Kidney (tissue), 14 donors: ENCODE data around the gene METRN. TPM values are rescaled to one million over a fixed set of nuclear protein-coding genes. Genes with fewer than 3 reads are reported as not detected.

Experiments used
- DNase-seq, 5 donors: peaks; one replicate each; pipeline ENCODE4 v3.0.0-alpha.2; 2013 to 2020
- FAIRE-seq: peaks from 2 replicates; lab custom pipeline; 2012; peaks lifted over from hg19 to GRCh38; lab: Jason Lieb, UNC
- H3K27ac ChIP-seq, 2 donors: one replicate each; pipeline ENCODE4 v1.7.0; 2013; ENCODE audit warnings: low read depth in 2 of 2, low read length in 2 of 2, inconsistent platforms in 1 of 2
- H3K27me3 ChIP-seq: one replicate; pipeline ENCODE4 v1.7.1; 2013; ENCODE audit warnings: low read length, inconsistent platforms; ENCODE audit not compliant: control insufficient read depth, insufficient read depth
- H3K36me3 ChIP-seq, 3 donors: one replicate each; pipeline versions ENCODE4 v1.7.0 to v1.7.1; 2013; ENCODE audit warnings: low read length in 3 of 3, control low read depth in 1 of 3, inconsistent platforms in 1 of 3; ENCODE audit not compliant: insufficient read depth in 3 of 3, control insufficient read depth in 2 of 3
- H3K4me1 ChIP-seq, 3 donors: one replicate each; pipeline versions ENCODE4 v1.7.0 to v1.7.1; 2013; ENCODE audit warnings: low read length in 3 of 3, inconsistent platforms in 1 of 3, low read depth in 1 of 3; ENCODE audit not compliant: control insufficient read depth in 2 of 3, insufficient read depth in 2 of 3
- H3K4me3 ChIP-seq, 3 donors: one replicate each; pipeline versions ENCODE4 v1.7.0 to v1.8.1; 2013; ENCODE audit warnings: low read length in 3 of 3, control low read depth in 1 of 3, inconsistent platforms in 1 of 3
- H3K9ac ChIP-seq, 3 donors: one replicate each; pipeline versions ENCODE4 v1.7.0 to v1.7.1; 2013; ENCODE audit warnings: low read length in 3 of 3, control low read depth in 1 of 3, inconsistent platforms in 1 of 3
- H3K9me3 ChIP-seq, 3 donors: one replicate each; pipeline versions ENCODE4 v1.7.0 to v1.7.1; 2013; ENCODE audit warnings: low read length in 3 of 3, control low read depth in 1 of 3, inconsistent platforms in 1 of 3; ENCODE audit not compliant: control insufficient read depth in 2 of 3, insufficient read depth in 1 of 3
- CTCF ChIP-seq: IDR thresholded peaks from 3 replicates; pipeline ENCODE4 v1.5.1; 2012; ENCODE audit warnings: mild to moderate bottlenecking, moderate library complexity, borderline replicate concordance; ENCODE audit not compliant: insufficient read depth; ENCODE audit errors: extremely low read depth
- intact Hi-C: fragments of 100-400 bp; cut with DNase I; formaldehyde crosslinking; loops from one replicate; pipeline ENCODE4 v1.11.1; 2022
- polyA plus RNA-seq: library from polyadenylated mRNA; stranded (reverse); fragments of 350-450 nt; fragmentation: Illumina TruSeq; extraction: RNeasy Lipid Tissue Mini Kit (QIAGEN cat#74804); gene quantifications from one replicate; pipeline ENCODE4 v1.2.3, GENCODE V29; 2014; ENCODE audit warnings: low read depth, low replicate concordance; ENCODE audit not compliant: insufficient read depth
- total RNA-seq: library from RNA; stranded (reverse); fragmentation: NEBNext Ultra II Directional; extraction: Animal tissue kit (Norgen Biotek cat#: 25700); gene quantifications from one replicate; pipeline ENCODE4 v1.2.1, GENCODE V29; 2021
- donor health status: control.
- donor health status: control.
- donor health status: control.
- donor health status: control.
- donor health status: control.
- donor health status: DM: yes; HTN: yes; CAD: no.
- donor health status: Normal renal cell carcinoma (clear cell type).

Gene METRN
- total and polyA plus RNA-seq, 2 donors from 2014 or later: 34.9 to 114 TPM

- Histone ChIP-seq H3K27me3 (peaks cover 26% of the 10 kb centered on the region), H3K9ac (no peak overlapping the region), H3K36me3 (no peaks in the 10 kb centered on the region), H3K4me3 (no peak overlapping the region), H3K27ac (no peak overlapping the region), H3K9me3 (no peaks in the 10 kb centered on the region), H3K4me1 (no peaks in the 10 kb centered on the region)
- peak in 1 of 5 donors; percentile 36 for DNase-seq
- intact Hi-C loops: no loop called here
- no peak for TF ChIP-seq CTCF
- no peak for FAIRE-seq
These were observed 8.5 kb upstream of the METRN start for GRCh38 chr16:706189-707061.

- intact Hi-C loops: no loop called here
- H3K27me3 ChIP-seq: peaks cover 25% of the 10 kb centered on the region
- FAIRE-seq: no peak
These were observed 7.8 kb upstream of the METRN start for GRCh38 chr16:707062-707538.

GRCh38 chr16:708019-708418, 6.9 kb upstream of the METRN start:
- no peak for FAIRE-seq
- TF ChIP-seq CTCF: no peak
- DNase-seq: no peak
- Histone ChIP-seq H3K36me3 (no peaks in the 10 kb centered on the region), H3K27me3 (peaks cover 16% of the 10 kb centered on the region), H3K9me3 (no peaks in the 10 kb centered on the region), H3K4me1 (peaks cover 0 to 2% (median 0%) of the 10 kb centered on the region in 3 donors), H3K27ac (no peak overlapping the region), H3K4me3 (no peak overlapping the region), H3K9ac (no peak overlapping the region)
- intact Hi-C loops: no loop called here

More at GRCh38 chr16:707062-707538, 7.8 kb upstream of the METRN start:
- no peak for DNase-seq
- peaks cover 0 to 2% (median 0%) of the 10 kb centered on the region in 3 donors for H3K4me1 ChIP-seq
- no peaks in the 10 kb centered on the region for H3K9me3 ChIP-seq
- H3K4me3 ChIP-seq: no peak overlapping the region
- no peak for TF ChIP-seq CTCF
- no peaks in the 10 kb centered on the region for H3K36me3 ChIP-seq
- H3K27ac ChIP-seq: no peak overlapping the region
- H3K9ac ChIP-seq: no peak overlapping the region
